22Rv1 (cell line): ENCODE measurements around the gene KPNA4.
"Not testable (repeated sequence)": the region's sequence is repeated elsewhere in the genome, so short reads cannot be mapped to it uniquely, and the experiment has no call there.

Experiments
- H3K27ac ChIP-seq: fragments of 450-650 bp; 2 replicates; pipeline ENCODE4 v1.5.1; 2017
- ZFX ChIP-seq: fragments of 450-650 bp; IDR thresholded peaks from 2 replicates; pipeline ENCODE4 v1.6.1; 2017; ENCODE audit warnings: antibody characterized with exemption, borderline replicate concordance
- TF ChIP-seq, protein P1 (sequence below): fragments of 450-650 bp; IDR thresholded peaks from 2 replicates; pipeline ENCODE4 v1.5.1; 2017; ENCODE audit warnings: mild to moderate bottlenecking

The KPNA4 gene

DNA sequence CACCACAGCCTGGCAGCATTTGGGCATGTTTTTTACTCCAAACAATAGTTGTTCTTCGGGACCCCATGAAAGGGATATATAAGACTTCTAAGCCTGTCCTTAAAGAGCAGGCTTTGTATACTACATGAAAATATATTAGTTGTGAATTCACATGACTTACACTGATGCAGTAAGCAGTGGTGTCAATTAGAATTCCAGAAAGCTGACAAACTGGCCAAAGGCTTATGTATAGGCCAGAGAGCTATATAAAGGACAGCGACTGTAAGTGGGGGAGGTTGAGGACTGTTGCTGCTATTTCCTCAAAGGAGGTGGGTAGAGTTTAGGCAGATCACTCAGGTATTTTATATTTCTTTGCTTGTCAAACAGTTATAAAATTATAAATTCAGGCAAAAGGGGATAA lies 24.8 kb downstream of the KPNA4 start:
- H3K27ac ChIP-seq, result no peak overlapping the region
- TF ChIP-seq, protein P1, sequence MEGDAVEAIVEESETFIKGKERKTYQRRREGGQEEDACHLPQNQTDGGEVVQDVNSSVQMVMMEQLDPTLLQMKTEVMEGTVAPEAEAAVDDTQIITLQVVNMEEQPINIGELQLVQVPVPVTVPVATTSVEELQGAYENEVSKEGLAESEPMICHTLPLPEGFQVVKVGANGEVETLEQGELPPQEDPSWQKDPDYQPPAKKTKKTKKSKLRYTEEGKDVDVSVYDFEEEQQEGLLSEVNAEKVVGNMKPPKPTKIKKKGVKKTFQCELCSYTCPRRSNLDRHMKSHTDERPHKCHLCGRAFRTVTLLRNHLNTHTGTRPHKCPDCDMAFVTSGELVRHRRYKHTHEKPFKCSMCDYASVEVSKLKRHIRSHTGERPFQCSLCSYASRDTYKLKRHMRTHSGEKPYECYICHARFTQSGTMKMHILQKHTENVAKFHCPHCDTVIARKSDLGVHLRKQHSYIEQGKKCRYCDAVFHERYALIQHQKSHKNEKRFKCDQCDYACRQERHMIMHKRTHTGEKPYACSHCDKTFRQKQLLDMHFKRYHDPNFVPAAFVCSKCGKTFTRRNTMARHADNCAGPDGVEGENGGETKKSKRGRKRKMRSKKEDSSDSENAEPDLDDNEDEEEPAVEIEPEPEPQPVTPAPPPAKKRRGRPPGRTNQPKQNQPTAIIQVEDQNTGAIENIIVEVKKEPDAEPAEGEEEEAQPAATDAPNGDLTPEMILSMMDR, result no peak
- TF ChIP-seq ZFX, result no peak

DNA sequence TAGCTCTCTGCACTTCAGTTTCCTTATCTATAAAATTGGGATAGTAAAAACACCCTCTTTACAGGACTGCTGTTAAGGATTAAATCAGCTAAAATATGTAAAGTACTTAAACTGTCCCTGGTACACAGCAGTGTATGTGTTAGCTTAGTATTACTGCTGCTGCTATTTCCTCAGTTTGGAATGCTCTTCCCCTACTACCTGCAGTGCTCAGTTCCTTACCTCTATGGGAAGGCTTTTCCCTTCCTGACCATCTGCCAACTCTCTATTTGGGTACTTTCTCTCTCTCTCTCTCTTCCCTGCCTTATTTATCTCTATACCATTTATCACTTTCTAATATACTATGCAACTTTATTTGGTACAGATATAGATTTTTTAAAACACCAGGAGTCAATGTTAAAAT lies 26.5 kb downstream of the KPNA4 start:
- no peak overlapping the region for H3K27ac ChIP-seq
- no peak for TF ChIP-seq ZFX
- TF ChIP-seq, protein P1, result no peak

DNA sequence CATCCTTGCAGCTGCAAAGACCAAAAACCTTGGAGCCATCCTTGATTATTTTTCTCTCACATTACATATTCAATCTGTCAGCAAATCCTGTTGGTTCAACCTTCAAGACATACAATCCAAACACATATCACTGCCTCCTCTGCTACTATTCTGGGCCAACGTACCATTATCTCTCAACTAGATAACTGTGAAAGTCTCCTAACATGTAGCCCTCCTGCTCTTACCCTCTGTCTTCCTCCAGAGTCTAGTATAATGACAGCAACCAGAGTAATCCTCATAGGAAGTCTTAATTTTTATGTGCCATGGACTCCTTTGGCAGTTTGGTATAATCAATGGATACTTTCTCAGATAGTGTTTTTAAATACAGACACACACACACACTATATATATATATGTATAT lies 27.6 kb downstream of the KPNA4 start:
- no peak overlapping the region for H3K27ac ChIP-seq
- TF ChIP-seq, protein P1, result no peak
- no peak for TF ChIP-seq ZFX

DNA sequence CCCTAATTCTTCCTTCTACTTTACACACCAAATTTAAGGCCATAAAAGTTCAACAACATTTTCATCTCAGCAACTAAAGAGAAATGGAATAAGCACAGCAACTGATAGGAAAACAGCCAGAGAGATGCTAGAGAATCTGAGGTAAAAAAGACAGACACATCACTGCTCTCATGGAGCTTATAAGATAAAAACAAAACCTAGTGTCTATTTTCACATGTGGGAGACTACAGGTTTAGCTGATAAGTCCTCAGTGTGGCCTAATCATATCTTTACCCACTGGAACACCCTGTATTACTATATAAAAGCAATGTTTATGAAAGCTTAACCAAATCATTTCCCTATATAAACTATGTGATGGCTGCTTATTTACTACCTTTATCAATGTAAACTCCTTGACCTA lies 33.0 kb downstream of the KPNA4 start:
- TF ChIP-seq ZFX, result no peak
- TF ChIP-seq, protein P1, result no peak
- H3K27ac ChIP-seq, result no peak overlapping the region

DNA sequence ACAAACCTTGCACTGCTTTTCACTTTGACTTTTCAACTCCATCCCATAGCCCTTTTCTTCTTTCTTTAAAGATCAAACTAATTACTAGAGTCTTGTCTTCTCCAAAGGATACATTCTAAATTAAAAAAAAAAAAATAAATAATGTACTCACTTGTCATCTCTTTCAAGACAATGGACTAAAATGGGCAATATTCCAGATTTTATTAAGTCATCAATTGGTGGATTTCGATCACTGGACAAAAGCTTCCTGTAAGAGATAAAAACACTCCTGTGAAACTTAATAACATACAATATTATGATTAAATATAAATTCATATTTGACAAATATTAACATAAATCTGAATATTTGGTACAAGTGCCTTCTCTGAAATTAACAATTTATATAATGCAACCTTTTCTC lies 34.1 kb downstream of the KPNA4 start:
- H3K27ac ChIP-seq, result no peak overlapping the region
- TF ChIP-seq, protein P1, result no peak
- no peak for TF ChIP-seq ZFX

DNA sequence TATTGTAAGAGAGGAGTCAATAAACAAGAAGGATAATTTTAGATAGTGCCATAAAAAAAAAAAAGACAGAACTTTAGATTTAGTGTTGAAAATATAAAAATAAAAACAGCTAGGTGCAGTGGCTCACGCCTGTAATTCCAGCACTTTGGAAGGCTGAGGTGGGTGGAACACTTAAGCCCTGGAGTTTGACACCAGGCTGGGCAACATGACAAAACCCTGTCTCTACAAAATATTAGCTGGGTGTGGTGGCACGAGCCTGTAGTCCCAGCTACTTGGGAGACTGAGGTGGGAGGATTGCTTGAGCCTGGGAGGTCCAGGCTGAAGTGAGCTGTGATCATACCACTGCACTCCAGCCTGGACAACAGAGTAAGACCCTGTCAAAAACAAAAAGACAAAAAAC lies 49.0 kb downstream of the KPNA4 start:
- H3K27ac ChIP-seq, result not testable (repeated sequence)

DNA sequence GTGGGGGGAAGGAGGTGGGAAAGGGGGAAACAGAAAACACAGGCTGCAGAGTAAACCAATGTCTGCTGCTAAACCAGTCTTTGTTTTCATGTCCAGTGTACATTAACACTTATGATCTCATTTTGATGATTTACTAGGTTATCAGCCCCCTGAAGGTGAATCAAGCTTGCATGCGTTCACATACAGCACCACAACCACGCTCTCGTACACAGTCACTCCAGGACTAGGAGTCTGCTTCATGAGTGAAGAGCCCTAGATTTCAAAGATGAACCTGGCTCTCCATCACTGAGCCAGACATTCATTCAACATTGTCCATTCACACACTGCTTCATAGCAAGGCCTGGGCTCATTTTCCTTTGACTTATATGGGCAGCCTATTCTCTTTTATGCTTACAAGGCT lies 64.0 kb downstream of the KPNA4 start:
- TF ChIP-seq ZFX, result no peak
- H3K27ac ChIP-seq, result no peak overlapping the region

DNA sequence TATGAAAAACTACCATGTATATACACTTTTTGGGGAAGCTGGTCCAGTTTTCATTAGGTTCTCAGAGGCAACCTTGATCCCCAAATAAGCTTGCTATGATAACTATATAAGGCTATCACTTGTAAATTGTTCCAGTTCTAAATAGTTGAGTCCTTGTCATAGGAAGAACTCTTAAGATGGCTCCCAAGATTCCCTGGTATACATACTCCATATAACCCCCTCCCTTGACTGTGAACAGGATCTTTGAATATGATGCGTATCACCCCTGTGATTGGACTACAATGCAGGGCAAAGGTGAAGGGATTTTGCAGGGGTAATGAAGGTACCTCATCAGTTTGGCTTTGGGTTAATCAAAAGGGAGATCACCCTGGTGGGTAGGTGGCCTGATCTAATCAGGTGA lies 67.2 kb downstream of the KPNA4 start:
- no peak overlapping the region for H3K27ac ChIP-seq
- TF ChIP-seq, protein P1, result no peak
- no peak for TF ChIP-seq ZFX

DNA sequence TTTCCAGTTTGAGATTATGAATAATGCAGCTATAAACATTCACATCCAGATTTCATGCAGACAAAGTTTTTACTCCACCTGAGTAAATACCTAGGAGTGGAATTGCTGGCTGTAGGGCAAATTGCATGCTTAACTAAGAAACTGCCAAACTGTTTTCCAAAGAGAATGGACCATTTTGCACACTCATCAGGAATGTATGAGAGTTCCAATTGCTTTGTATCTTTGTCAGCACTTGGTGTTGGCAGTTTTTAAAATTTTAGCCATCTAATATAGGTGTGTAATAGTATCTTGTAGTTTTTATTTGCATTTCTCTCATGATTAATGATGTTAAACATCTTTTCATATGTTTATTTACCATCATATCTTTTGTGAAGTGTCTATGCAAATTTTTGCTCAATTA lies 75.2 kb downstream of the KPNA4 start:
- no peak overlapping the region for H3K27ac ChIP-seq
- no peak for TF ChIP-seq ZFX
- TF ChIP-seq, protein P1, result no peak
